ENCODE results near the gene SLC22A17. TPM values are rescaled to one million over a fixed set of nuclear protein-coding genes. Genes with fewer than 3 reads are reported as not detected.
"Not testable (repeated sequence)": the region's sequence is repeated elsewhere in the genome, so short reads cannot be mapped to it uniquely, and the experiment has no call there.

Gene SLC22A17
- total RNA-seq, 1 experiment from 2014 or later = 8.6 TPM

GRCh38 chr14:23344481-23344880 lies 8.2 kb downstream of the SLC22A17 start:
- no peak for DNase-seq (ENCODE audit: low read depth)

- DNase-seq (ENCODE audit: low read depth) = no peak
Measured at GRCh38 chr14:23339506-23340268, 13.0 kb downstream of the SLC22A17 start.

DNA sequence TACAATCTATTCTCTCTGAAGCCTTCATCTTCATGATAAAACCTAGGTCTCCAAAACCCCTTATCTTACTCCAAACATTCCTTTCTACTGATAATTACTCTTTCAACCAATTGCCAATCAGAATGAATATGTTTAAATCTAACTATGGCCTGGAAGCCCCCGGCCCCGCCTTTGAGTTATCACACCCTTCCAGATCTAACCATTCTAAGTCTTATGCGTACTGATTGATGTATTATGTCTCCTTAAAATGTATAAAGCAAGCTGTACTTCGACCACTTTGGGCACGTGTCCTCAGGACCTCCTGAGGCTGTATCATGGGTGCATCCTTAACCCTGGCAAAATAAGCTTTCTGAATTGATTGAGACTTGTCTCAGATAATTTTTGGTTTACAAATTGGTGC lies 17.1 kb downstream of the SLC22A17 start:
- no peak for DNase-seq (ENCODE audit: low read depth)

DNA sequence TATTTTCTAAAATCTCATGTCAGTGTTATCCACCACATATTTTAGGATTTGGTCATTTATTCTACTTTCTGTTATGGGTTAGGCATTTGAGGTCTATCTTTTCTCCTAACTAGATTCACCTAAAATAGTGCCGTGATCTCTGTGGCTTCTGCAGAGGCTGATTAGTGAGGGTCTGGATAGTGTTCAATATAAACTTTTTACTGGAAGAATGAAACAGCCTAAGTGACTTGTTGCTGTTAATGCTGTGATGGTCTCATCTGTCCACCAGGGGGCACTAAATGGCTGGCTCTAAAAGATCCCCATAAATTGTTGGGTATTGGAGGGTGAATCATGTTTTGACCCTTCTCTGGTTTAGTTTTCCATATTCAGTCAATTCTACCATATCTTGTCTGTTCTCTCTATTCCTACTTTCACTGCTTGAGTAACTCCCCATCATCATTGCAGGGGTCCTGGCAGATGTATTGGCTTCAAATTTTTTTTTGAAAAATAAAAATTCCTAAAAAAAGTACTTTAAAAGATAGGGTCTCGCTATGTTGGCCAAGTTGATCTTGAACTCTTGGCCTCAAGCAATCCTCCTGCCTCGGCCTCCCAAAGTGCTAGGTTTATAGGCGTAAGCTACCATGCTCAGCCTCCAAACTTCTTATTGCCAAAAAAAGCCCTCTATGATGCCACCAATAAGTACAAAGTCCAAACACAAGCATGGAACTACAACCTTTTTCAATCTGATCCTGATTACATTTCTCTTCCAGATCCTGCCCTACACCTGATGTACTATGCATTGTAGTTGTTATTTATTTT lies 24.5 kb downstream of the SLC22A17 start:
- peak; percentile 72 for DNase-seq (ENCODE audit: low read depth)

GRCh38 chr14:23326491-23327332 lies 26.0 kb downstream of the SLC22A17 start:
- no peak for DNase-seq (ENCODE audit: low read depth)

DNA sequence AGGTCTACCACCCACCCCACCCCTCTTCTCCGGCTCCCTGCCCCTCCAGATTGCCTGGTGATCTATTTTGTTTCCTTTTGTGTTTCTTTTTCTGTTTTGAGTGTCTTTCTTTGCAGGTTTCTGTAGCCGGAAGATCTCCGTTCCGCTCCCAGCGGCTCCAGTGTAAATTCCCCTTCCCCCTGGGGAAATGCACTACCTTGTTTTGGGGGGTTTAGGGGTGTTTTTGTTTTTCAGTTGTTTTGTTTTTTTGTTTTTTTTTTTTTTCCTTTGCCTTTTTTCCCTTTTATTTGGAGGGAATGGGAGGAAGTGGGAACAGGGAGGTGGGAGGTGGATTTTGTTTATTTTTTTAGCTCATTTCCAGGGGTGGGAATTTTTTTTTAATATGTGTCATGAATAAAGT lies 26.9 kb downstream of the SLC22A17 start:
- DNase-seq (ENCODE audit: low read depth) = not testable (repeated sequence)

DNA sequence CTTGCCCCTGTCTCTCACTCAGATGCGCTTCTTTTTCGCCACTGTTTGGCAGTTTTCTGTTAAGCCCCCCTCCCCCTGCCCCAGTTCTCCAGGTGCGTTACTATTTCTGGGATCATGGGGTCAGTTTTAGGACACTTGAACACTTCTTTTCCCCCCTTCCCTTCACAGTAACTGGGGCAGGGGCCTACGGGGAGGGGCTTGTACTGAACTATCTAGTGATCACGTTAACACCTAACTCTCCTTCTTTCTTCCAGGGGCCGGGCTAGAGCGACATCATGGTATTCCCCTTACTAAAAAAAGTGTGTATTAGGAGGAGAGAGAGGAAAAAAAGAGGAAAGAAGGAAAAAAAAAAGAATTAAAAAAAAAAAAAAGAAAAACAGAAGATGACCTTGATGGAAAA lies 27.7 kb downstream of the SLC22A17 start:
- DNase-seq (ENCODE audit: low read depth) = no peak

GRCh38 chr14:23324455-23324846 lies 28.2 kb downstream of the SLC22A17 start:
- DNase-seq (ENCODE audit: low read depth) = no peak

- no peak for DNase-seq (ENCODE audit: low read depth)
Measured at GRCh38 chr14:23323838-23324454, 28.7 kb downstream of the SLC22A17 start.

GRCh38 chr14:23322568-23323517 lies 29.8 kb downstream of the SLC22A17 start:
- DNase-seq (ENCODE audit: low read depth) = no peak

- peak; percentile 70 for DNase-seq (ENCODE audit: low read depth)
Measured at GRCh38 chr14:23321572-23322547, 30.8 kb downstream of the SLC22A17 start.

- DNase-seq (ENCODE audit: low read depth) = peak; percentile 100
Measured at GRCh38 chr14:23320584-23321571, 31.8 kb downstream of the SLC22A17 start, which contains the start of gene PABPN1. TSS of gene PABPN1 (plus strand) at chr14:23321457. CDS start at chr14:23321470, 13 bp downstream.

GRCh38 chr14:23319746-23320583 lies 32.7 kb downstream of the SLC22A17 start:
- DNase-seq (ENCODE audit: low read depth) = no peak

DNA sequence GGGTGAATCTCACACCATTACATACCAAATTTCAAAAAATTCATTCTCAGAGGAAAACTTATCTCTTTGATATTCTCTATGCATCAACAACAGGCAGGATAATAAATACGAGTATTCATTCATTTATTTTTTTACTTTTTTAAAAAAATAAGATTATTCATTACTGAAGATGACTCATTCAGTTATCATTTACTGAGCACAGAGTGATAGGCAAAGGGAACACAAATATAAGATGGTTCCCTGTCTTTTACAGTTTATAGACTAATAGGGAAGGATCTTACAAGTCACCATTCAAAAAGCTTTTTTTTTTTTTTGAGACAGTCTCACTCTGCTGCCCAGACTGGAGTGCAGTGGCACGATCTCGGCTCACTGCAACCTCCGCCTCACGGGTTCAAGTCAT lies 36.4 kb downstream of the SLC22A17 start:
- no peak for DNase-seq (ENCODE audit: low read depth)

- DNase-seq (ENCODE audit: low read depth) = no peak
Measured at GRCh38 chr14:23310546-23310945, 42.1 kb downstream of the SLC22A17 start.

DNA sequence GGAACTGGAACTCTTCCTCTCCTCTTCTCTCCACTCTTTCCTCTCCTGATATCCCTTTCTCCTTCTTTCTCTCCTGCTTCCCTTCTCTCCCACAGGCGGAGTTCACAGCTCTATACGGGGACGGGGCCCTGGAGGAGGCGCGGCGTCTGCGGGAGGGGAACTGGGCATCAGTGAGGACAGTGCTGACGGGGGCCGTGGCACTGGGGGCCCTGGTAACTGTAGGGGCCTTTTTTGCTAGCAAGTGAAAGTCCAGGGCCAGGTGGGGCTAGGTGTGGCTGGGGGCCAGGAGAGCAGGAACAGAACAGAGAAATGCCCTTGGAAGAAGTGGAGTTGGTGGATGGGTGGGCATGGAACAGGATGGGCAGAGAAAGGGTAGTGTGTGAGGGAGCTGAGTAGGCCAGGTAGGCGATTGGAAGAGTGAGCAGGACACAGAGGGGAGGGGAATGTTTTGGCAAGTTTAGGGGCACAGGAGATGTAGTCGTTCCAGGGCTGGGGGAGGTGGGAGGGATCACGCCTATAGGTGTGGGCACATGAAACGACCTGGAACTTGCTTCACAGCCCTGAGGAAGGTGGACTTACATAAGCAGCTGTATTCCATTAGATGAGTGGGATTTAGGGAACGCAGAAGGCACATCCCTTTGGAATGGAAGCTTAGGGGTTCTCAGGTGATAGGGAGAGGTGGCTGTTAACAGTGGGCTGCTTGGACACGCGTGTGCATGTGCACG lies 43.8 kb downstream of the SLC22A17 start:
- DNase-seq (ENCODE audit: low read depth) = no peak
